NCI-H1436 treated with DMSO at 0.1 percent for 48 hours (cell line): ENCODE data around the gene NBPF9.
"Not testable (repeated sequence)": the region's sequence is repeated elsewhere in the genome, so short reads cannot be mapped to it uniquely, and the experiment has no call there.

Experiments
- DNase-seq: peaks from one replicate; lab custom pipeline; 2025; lab: John Stamatoyannopoulos, UW

NBPF9 gene

GRCh38 chr1:149103109-149104081 lies at the start of gene NBPF9:
Gene NBPF9, minus strand, starts transcription at chr1:149103551. Its CDS starts 21,412 bp downstream, at chr1:149082139.
- not testable (repeated sequence) for DNase-seq

- DNase-seq = not testable (repeated sequence)
Observed at GRCh38 chr1:149149909-149150308, 46.6 kb upstream of the NBPF9 start.

GRCh38 chr1:149137585-149137984 lies 34.2 kb upstream of the NBPF9 start:
- not testable (repeated sequence) for DNase-seq

GRCh38 chr1:149130938-149131337 lies 27.6 kb upstream of the NBPF9 start:
- not testable (repeated sequence) for DNase-seq

- not testable (repeated sequence) for DNase-seq
Observed at GRCh38 chr1:149129245-149129644, 25.9 kb upstream of the NBPF9 start.

GRCh38 chr1:149126555-149127145 lies 23.3 kb upstream of the NBPF9 start:
- not testable (repeated sequence) for DNase-seq

GRCh38 chr1:149123948-149124926 lies 20.9 kb upstream of the NBPF9 start:
- not testable (repeated sequence) for DNase-seq

GRCh38 chr1:149112828-149113227 lies 9.5 kb upstream of the NBPF9 start:
- not testable (repeated sequence) for DNase-seq

- not testable (repeated sequence) for DNase-seq
Observed at GRCh38 chr1:149110343-149110742, 7.0 kb upstream of the NBPF9 start.

- DNase-seq = not testable (repeated sequence)
Observed at GRCh38 chr1:149102574-149102973, 777 bp downstream of the NBPF9 start.

GRCh38 chr1:149098276-149098675 lies 5.1 kb downstream of the NBPF9 start:
- DNase-seq = not testable (repeated sequence)

GRCh38 chr1:149093155-149093554 lies 10.2 kb downstream of the NBPF9 start:
- DNase-seq = not testable (repeated sequence)

- DNase-seq = not testable (repeated sequence)
Observed at GRCh38 chr1:149075505-149076127, 27.7 kb downstream of the NBPF9 start.

GRCh38 chr1:149064611-149065010 lies 38.7 kb downstream of the NBPF9 start:
- not testable (repeated sequence) for DNase-seq

GRCh38 chr1:149043056-149043455 lies 60.3 kb downstream of the NBPF9 start:
- DNase-seq = not testable (repeated sequence)

GRCh38 chr1:149033916-149034315 lies 69.4 kb downstream of the NBPF9 start:
- DNase-seq = not testable (repeated sequence)

- not testable (repeated sequence) for DNase-seq
Observed at GRCh38 chr1:149024327-149024726, 79.0 kb downstream of the NBPF9 start.

- DNase-seq = not testable (repeated sequence)
Observed at GRCh38 chr1:149018577-149018976, 84.8 kb downstream of the NBPF9 start.

- DNase-seq = not testable (repeated sequence)
Observed at GRCh38 chr1:149016626-149017025, 86.7 kb downstream of the NBPF9 start.

- DNase-seq = not testable (repeated sequence)
Observed at GRCh38 chr1:149015522-149015921, 87.8 kb downstream of the NBPF9 start.

- DNase-seq = not testable (repeated sequence)
Observed at GRCh38 chr1:149013513-149013912, 89.8 kb downstream of the NBPF9 start.
